GM21423 (cell line): ENCODE measurements around the gene AKR1C4.

Experiments used
- ATAC-seq: cut with Tn5 transposase; IDR thresholded peaks from one replicate; pipeline ENCODE4 v1.9.1; 2021; ENCODE audit warnings: mild to moderate bottlenecking, moderate library complexity; ENCODE audit not compliant: unreplicated experiment

AKR1C4 gene

GRCh38 chr10:5265139-5265538, 68.5 kb downstream of the AKR1C4 start:
- no peak for ATAC-seq

- ATAC-seq, result no peak
Measured at GRCh38 chr10:5266351-5266750, 69.7 kb downstream of the AKR1C4 start.

- ATAC-seq, result no peak
Measured at GRCh38 chr10:5266804-5267203, 70.2 kb downstream of the AKR1C4 start.

DNA sequence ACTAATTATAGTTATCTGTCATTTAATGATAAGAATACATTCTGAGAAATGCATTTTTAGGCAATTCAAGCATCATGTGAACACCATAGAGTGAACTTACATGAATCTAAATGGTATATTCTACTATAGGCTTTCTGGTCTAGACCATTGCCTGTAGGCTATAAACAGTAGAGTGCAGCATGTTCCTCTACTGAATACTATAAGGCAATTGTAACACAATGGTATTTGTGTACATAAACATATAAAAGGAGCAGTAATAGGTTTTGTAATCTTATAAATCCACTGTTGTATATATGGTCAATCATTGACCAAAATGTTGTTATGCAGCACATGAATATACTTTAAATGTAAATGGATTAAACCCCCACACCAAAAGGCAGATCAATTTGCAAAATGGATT, 71.6 kb downstream of the AKR1C4 start:
- no peak for ATAC-seq
